ENCODE data around the gene SYNDIG1.
"Not testable (repeated sequence)": the region's sequence is repeated elsewhere in the genome, so short reads cannot be mapped to it uniquely, and the experiment has no call there.

Gene SYNDIG1

GRCh38 chr20:24620937-24621519 lies 151.6 kb downstream of the SYNDIG1 start:
- Histone ChIP-seq H3K79me2 (ENCODE audit: control insufficient read depth, insufficient read depth, low read length) (no peaks in the 10 kb centered on the region), H3K4ac (ENCODE audit: low read depth, low read length) (no peak overlapping the region), H3K27me3 (ENCODE audit: insufficient read depth, low read length, poor library complexity) (no peaks in the 10 kb centered on the region), H3K23ac (ENCODE audit: low read length) (no peak overlapping the region), H2BK15ac (replicated peaks; ENCODE audit: low read depth) (no peak overlapping the region), H4K5ac (ENCODE audit: low read length) (no peak overlapping the region), H3K4me3 (ENCODE audit: low read length) (no peak overlapping the region), H3K9ac (ENCODE audit: low read length) (no peak overlapping the region), H2BK120ac (ENCODE audit: low read depth, low read length) (no peak overlapping the region), H3K27ac (ENCODE audit: low read depth, low read length) (no peak overlapping the region), H3K4me2 (ENCODE audit: low read length) (no peak overlapping the region), H3K4me1 (ENCODE audit: control insufficient read depth, low read depth, low read length) (no peaks in the 10 kb centered on the region), H3K79me1 (ENCODE audit: low read length) (no peaks in the 10 kb centered on the region), H4K8ac (ENCODE audit: low read depth, low read length) (no peak overlapping the region), H3K56ac (ENCODE audit: low read length) (no peak overlapping the region), H2AK5ac (ENCODE audit: low read length) (no peak overlapping the region), H2BK5ac (ENCODE audit: low read length) (no peak overlapping the region), H3K18ac (ENCODE audit: low read length) (no peak overlapping the region), H3K36me3 (ENCODE audit: control insufficient read depth, insufficient read depth, low read length) (no peaks in the 10 kb centered on the region)
- no CpG with 5 or more reads among the region's 1 CpG for WGBS (ENCODE audit: extremely low coverage, insufficient coverage, low lambda C conversion rate)
- DNase-seq: no peak

GRCh38 chr20:24622856-24623255 lies 153.4 kb downstream of the SYNDIG1 start:
- Histone ChIP-seq H4K8ac (ENCODE audit: low read depth, low read length) (no peak overlapping the region), H3K79me1 (ENCODE audit: low read length) (no peaks in the 10 kb centered on the region), H2BK5ac (ENCODE audit: low read length) (no peak overlapping the region), H3K23ac (ENCODE audit: low read length) (no peak overlapping the region), H3K4me2 (ENCODE audit: low read length) (no peak overlapping the region), H2BK15ac (replicated peaks; ENCODE audit: low read depth) (no peak overlapping the region), H2BK120ac (ENCODE audit: low read depth, low read length) (no peak overlapping the region), H3K27me3 (ENCODE audit: insufficient read depth, low read length, poor library complexity) (no peaks in the 10 kb centered on the region), H3K56ac (ENCODE audit: low read length) (no peak overlapping the region), H3K4me1 (ENCODE audit: control insufficient read depth, low read depth, low read length) (no peaks in the 10 kb centered on the region), H3K4me3 (ENCODE audit: low read length) (no peak overlapping the region), H3K9ac (ENCODE audit: low read length) (no peak overlapping the region), H3K4ac (ENCODE audit: low read depth, low read length) (no peak overlapping the region), H3K79me2 (ENCODE audit: control insufficient read depth, insufficient read depth, low read length) (no peaks in the 10 kb centered on the region), H3K36me3 (ENCODE audit: control insufficient read depth, insufficient read depth, low read length) (no peaks in the 10 kb centered on the region), H4K5ac (ENCODE audit: low read length) (no peak overlapping the region), H2AK5ac (ENCODE audit: low read length) (no peak overlapping the region), H3K18ac (ENCODE audit: low read length) (no peak overlapping the region), H3K27ac (ENCODE audit: low read depth, low read length) (no peak overlapping the region)
- DNase-seq: no peak
- WGBS (ENCODE audit: extremely low coverage, insufficient coverage, low lambda C conversion rate): no CpG with 5 or more reads among the region's 3 CpGs

GRCh38 chr20:24626141-24626540 lies 156.7 kb downstream of the SYNDIG1 start:
- not testable (repeated sequence) for DNase-seq; H3K79me2 ChIP-seq (ENCODE audit: control insufficient read depth, insufficient read depth, low read length); H3K27me3 ChIP-seq (ENCODE audit: insufficient read depth, low read length, poor library complexity); H2BK15ac ChIP-seq (replicated peaks; ENCODE audit: low read depth); H3K4me3 ChIP-seq (ENCODE audit: low read length); H3K23ac ChIP-seq (ENCODE audit: low read length); H4K8ac ChIP-seq (ENCODE audit: low read depth, low read length); H2AK5ac ChIP-seq (ENCODE audit: low read length); H2BK120ac ChIP-seq (ENCODE audit: low read depth, low read length); H3K18ac ChIP-seq (ENCODE audit: low read length); H3K9ac ChIP-seq (ENCODE audit: low read length); H3K27ac ChIP-seq (ENCODE audit: low read depth, low read length); H3K4ac ChIP-seq (ENCODE audit: low read depth, low read length); H2BK5ac ChIP-seq (ENCODE audit: low read length); H3K36me3 ChIP-seq (ENCODE audit: control insufficient read depth, insufficient read depth, low read length); H3K4me2 ChIP-seq (ENCODE audit: low read length); H3K4me1 ChIP-seq (ENCODE audit: control insufficient read depth, low read depth, low read length); H4K5ac ChIP-seq (ENCODE audit: low read length); H3K56ac ChIP-seq (ENCODE audit: low read length); H3K79me1 ChIP-seq (ENCODE audit: low read length)
- no CpG with 5 or more reads among the region's 29 CpGs for WGBS (ENCODE audit: extremely low coverage, insufficient coverage, low lambda C conversion rate)

GRCh38 chr20:24627291-24627690 lies 157.9 kb downstream of the SYNDIG1 start:
- H3K4ac ChIP-seq (ENCODE audit: low read depth, low read length): no peak overlapping the region

GRCh38 chr20:24627926-24628325 lies 158.5 kb downstream of the SYNDIG1 start:
- no peaks in the 10 kb centered on the region for H3K79me2 ChIP-seq (ENCODE audit: control insufficient read depth, insufficient read depth, low read length)
- no peak overlapping the region for H3K27ac ChIP-seq (ENCODE audit: low read depth, low read length)
- H3K9ac ChIP-seq (ENCODE audit: low read length): no peak overlapping the region
- H3K36me3 ChIP-seq (ENCODE audit: control insufficient read depth, insufficient read depth, low read length): no peaks in the 10 kb centered on the region
- H4K8ac ChIP-seq (ENCODE audit: low read depth, low read length): no peak overlapping the region
- H3K4me1 ChIP-seq (ENCODE audit: control insufficient read depth, low read depth, low read length): no peaks in the 10 kb centered on the region
- no CpG with 5 or more reads among the region's 12 CpGs for WGBS (ENCODE audit: extremely low coverage, insufficient coverage, low lambda C conversion rate)
- no peak overlapping the region for H2BK5ac ChIP-seq (ENCODE audit: low read length)
- no peak overlapping the region for H4K5ac ChIP-seq (ENCODE audit: low read length)
- no peak overlapping the region for H3K56ac ChIP-seq (ENCODE audit: low read length)
- H3K4ac ChIP-seq (ENCODE audit: low read depth, low read length): no peak overlapping the region
- H3K79me1 ChIP-seq (ENCODE audit: low read length): no peaks in the 10 kb centered on the region
- no peaks in the 10 kb centered on the region for H3K27me3 ChIP-seq (ENCODE audit: insufficient read depth, low read length, poor library complexity)
- no peak overlapping the region for H3K23ac ChIP-seq (ENCODE audit: low read length)
- DNase-seq: no peak
- no peak overlapping the region for H3K18ac ChIP-seq (ENCODE audit: low read length)
- no peak overlapping the region for H2BK120ac ChIP-seq (ENCODE audit: low read depth, low read length)
- no peak overlapping the region for H2BK15ac ChIP-seq (replicated peaks; ENCODE audit: low read depth)
- H3K4me3 ChIP-seq (ENCODE audit: low read length): no peak overlapping the region
- no peak overlapping the region for H2AK5ac ChIP-seq (ENCODE audit: low read length)
- H3K4me2 ChIP-seq (ENCODE audit: low read length): no peak overlapping the region

More at GRCh38 chr20:24627291-24627690, 157.9 kb downstream of the SYNDIG1 start:
- Histone ChIP-seq H3K56ac (ENCODE audit: low read length) (no peak overlapping the region), H3K9ac (ENCODE audit: low read length) (no peak overlapping the region), H3K4me1 (ENCODE audit: control insufficient read depth, low read depth, low read length) (no peaks in the 10 kb centered on the region), H2BK15ac (replicated peaks; ENCODE audit: low read depth) (no peak overlapping the region), H2BK5ac (ENCODE audit: low read length) (no peak overlapping the region), H4K8ac (ENCODE audit: low read depth, low read length) (no peak overlapping the region), H2AK5ac (ENCODE audit: low read length) (no peak overlapping the region), H4K5ac (ENCODE audit: low read length) (no peak overlapping the region), H3K79me2 (ENCODE audit: control insufficient read depth, insufficient read depth, low read length) (no peaks in the 10 kb centered on the region), H3K18ac (ENCODE audit: low read length) (no peak overlapping the region), H3K4me3 (ENCODE audit: low read length) (no peak overlapping the region), H3K23ac (ENCODE audit: low read length) (no peak overlapping the region), H3K4me2 (ENCODE audit: low read length) (no peak overlapping the region), H2BK120ac (ENCODE audit: low read depth, low read length) (no peak overlapping the region), H3K27me3 (ENCODE audit: insufficient read depth, low read length, poor library complexity) (no peaks in the 10 kb centered on the region), H3K79me1 (ENCODE audit: low read length) (no peaks in the 10 kb centered on the region), H3K36me3 (ENCODE audit: control insufficient read depth, insufficient read depth, low read length) (no peaks in the 10 kb centered on the region), H3K27ac (ENCODE audit: low read depth, low read length) (no peak overlapping the region)
- DNase-seq: no peak
- WGBS (ENCODE audit: extremely low coverage, insufficient coverage, low lambda C conversion rate): no CpG with 5 or more reads among the region's 6 CpGs

- no peak overlapping the region for H3K18ac ChIP-seq (ENCODE audit: low read length)
- no peaks in the 10 kb centered on the region for H3K36me3 ChIP-seq (ENCODE audit: control insufficient read depth, insufficient read depth, low read length)
- no peak overlapping the region for H2BK5ac ChIP-seq (ENCODE audit: low read length)
- no peaks in the 10 kb centered on the region for H3K27me3 ChIP-seq (ENCODE audit: insufficient read depth, low read length, poor library complexity)
- H3K9ac ChIP-seq (ENCODE audit: low read length): no peak overlapping the region
- no peaks in the 10 kb centered on the region for H3K4me1 ChIP-seq (ENCODE audit: control insufficient read depth, low read depth, low read length)
- H3K56ac ChIP-seq (ENCODE audit: low read length): no peak overlapping the region
- H4K8ac ChIP-seq (ENCODE audit: low read depth, low read length): no peak overlapping the region
- H3K4me2 ChIP-seq (ENCODE audit: low read length): no peak overlapping the region
- H3K79me1 ChIP-seq (ENCODE audit: low read length): no peaks in the 10 kb centered on the region
- no peak overlapping the region for H2BK15ac ChIP-seq (replicated peaks; ENCODE audit: low read depth)
- no peak overlapping the region for H2AK5ac ChIP-seq (ENCODE audit: low read length)
- no peak overlapping the region for H3K4ac ChIP-seq (ENCODE audit: low read depth, low read length)
- H3K23ac ChIP-seq (ENCODE audit: low read length): no peak overlapping the region
- H4K5ac ChIP-seq (ENCODE audit: low read length): no peak overlapping the region
- WGBS (ENCODE audit: extremely low coverage, insufficient coverage, low lambda C conversion rate): no CpG with 5 or more reads among the region's 6 CpGs
- no peak for DNase-seq
- H3K27ac ChIP-seq (ENCODE audit: low read depth, low read length): no peak overlapping the region
- no peak overlapping the region for H2BK120ac ChIP-seq (ENCODE audit: low read depth, low read length)
- H3K4me3 ChIP-seq (ENCODE audit: low read length): no peak overlapping the region
- no peaks in the 10 kb centered on the region for H3K79me2 ChIP-seq (ENCODE audit: control insufficient read depth, insufficient read depth, low read length)
These were observed 159.6 kb downstream of the SYNDIG1 start for GRCh38 chr20:24628985-24629384.

Data from mesendoderm (in vitro differentiated cells).